Brain microvascular endothelial cell (primary cell): ENCODE data around the gene UBE2D3.
"Not testable (repeated sequence)": the region's sequence is repeated elsewhere in the genome, so short reads cannot be mapped to it uniquely, and the experiment has no call there.

Experiments
- DNase-seq: peaks from one replicate; pipeline ENCODE4 v3.0.0-alpha.2; 2020
- H3K27ac ChIP-seq: fragments of 250-450 bp; sonication (Bioruptor Pico); 2 replicates; pipeline ENCODE4 v1.5.1; 2020; ENCODE audit warnings: mild to moderate bottlenecking, moderate library complexity
- H3K27me3 ChIP-seq: fragments of 250-450 bp; sonication (Bioruptor Pico); replicated peaks from 2 replicates; pipeline ENCODE4 v1.5.1; 2020; ENCODE audit warnings: mild to moderate bottlenecking
- H3K36me3 ChIP-seq: fragments of 250-450 bp; sonication (Bioruptor Pico); replicated peaks from 2 replicates; pipeline ENCODE4 v1.5.1; 2020; ENCODE audit warnings: mild to moderate bottlenecking
- H3K4me3 ChIP-seq: 2 replicates; pipeline ENCODE4 v1.5.1; 2011; ENCODE audit warnings: low read depth, mild to moderate bottlenecking, control low read depth, low read length, moderate library complexity
- CTCF ChIP-seq: IDR thresholded peaks from 2 replicates; pipeline ENCODE4 v1.5.1; 2011; ENCODE audit warnings: low read depth, mild to moderate bottlenecking, moderate library complexity, low read length, control low read depth, inconsistent platforms; ENCODE audit errors: missing control alignments
- in situ Hi-C: cut with HindIII; loops from 2 replicates; pipeline ENCODE4 v1.10.0; 2017; ENCODE audit warnings: low sequenced_read_pairs, low pct_ligation_motif_present

Gene UBE2D3

DNA sequence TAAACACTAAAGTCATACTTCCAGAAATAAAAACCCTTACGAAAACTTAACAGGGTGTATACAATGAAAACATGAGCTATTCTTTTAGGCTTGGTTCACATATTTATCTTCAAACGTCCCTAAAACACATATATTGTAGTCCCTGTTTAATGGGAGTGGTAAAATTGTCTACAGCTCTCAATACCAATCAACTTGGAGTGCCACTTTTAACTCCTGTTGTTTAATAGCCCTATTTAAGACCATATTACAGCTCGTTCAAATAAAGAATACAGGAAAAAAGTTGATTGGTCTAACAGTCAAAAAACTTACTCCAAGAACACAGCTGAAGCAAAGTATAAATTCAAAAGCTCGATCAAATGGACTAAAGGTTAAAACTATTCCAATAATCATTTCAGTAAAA lies 3.9 kb downstream of the UBE2D3 start:
- H3K4me3 ChIP-seq = peak overlapping the region; percentile 69
- in situ Hi-C loops = loop anchor here (25.0 kb wide), 1 partner anchor 189 kb away; the partner anchor contains the start of gene SLC9B1
- H3K27ac ChIP-seq = no peak overlapping the region
- peaks cover 7% of the 10 kb centered on the region for H3K36me3 ChIP-seq
- no peaks in the 10 kb centered on the region for H3K27me3 ChIP-seq
- TF ChIP-seq CTCF = no peak
- DNase-seq = no peak

- DNase-seq = peak; percentile 67
- TF ChIP-seq CTCF = no peak
- no peak overlapping the region for H3K4me3 ChIP-seq
- H3K36me3 ChIP-seq = no peaks in the 10 kb centered on the region
- H3K27ac ChIP-seq = peak overlapping the region; percentile 72
- H3K27me3 ChIP-seq = no peaks in the 10 kb centered on the region
- in situ Hi-C loops = loop anchor here (25.0 kb wide), 1 partner anchor 193 kb away; the partner anchor contains the start of gene SLC9B1
These were observed 7.6 kb downstream of the UBE2D3 start for GRCh38 chr4:102819588-102820365.

GRCh38 chr4:102819100-102819499 lies 8.3 kb downstream of the UBE2D3 start:
- not testable (repeated sequence) for H3K27me3 ChIP-seq, H3K36me3 ChIP-seq, H3K4me3 ChIP-seq, DNase-seq
- H3K27ac ChIP-seq = peak overlapping the region; percentile 72
- in situ Hi-C loops = loop anchor here (25.0 kb wide), 1 partner anchor 193 kb away; the partner anchor contains the start of gene SLC9B1

GRCh38 chr4:102817613-102818268 lies 9.6 kb downstream of the UBE2D3 start:
- H3K27ac ChIP-seq = peak overlapping the region; percentile 16
- TF ChIP-seq CTCF = no peak
- no peak for DNase-seq
- no peaks in the 10 kb centered on the region for H3K36me3 ChIP-seq
- H3K4me3 ChIP-seq = no peak overlapping the region
- in situ Hi-C loops = loop anchor here (25.0 kb wide), 1 partner anchor 195 kb away; the partner anchor contains the start of gene SLC9B1
- H3K27me3 ChIP-seq = no peaks in the 10 kb centered on the region

GRCh38 chr4:102817021-102817605 lies 10.2 kb downstream of the UBE2D3 start:
- in situ Hi-C loops = loop anchor here (25.0 kb wide), 1 partner anchor 195 kb away; the partner anchor contains the start of gene SLC9B1
- Histone ChIP-seq H3K4me3 (no peak overlapping the region), H3K27ac (peak overlapping the region; percentile 76), H3K36me3 (no peaks in the 10 kb centered on the region), H3K27me3 (no peaks in the 10 kb centered on the region)
- no peak for DNase-seq
- TF ChIP-seq CTCF = no peak

DNA sequence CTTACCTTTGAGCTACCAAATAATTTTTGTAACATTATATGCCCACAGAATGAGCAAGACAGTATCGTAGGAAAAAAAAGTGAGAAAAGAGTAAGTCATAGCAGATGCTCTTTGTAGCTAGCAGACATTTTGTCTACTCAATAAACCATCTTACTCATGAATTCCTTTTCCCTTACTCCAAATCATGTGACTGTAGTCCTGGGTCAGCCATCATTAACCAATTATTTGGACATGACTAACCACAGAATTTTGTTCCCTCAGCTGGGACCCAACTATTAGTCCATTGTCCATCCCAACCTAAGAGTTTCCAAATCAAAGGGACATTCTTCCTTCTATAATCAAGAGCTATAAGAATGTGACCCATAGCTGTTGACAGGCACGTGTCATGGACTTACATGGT lies 11.4 kb downstream of the UBE2D3 start:
- in situ Hi-C loops = loop anchor here (25.0 kb wide), 1 partner anchor 196 kb away; the partner anchor contains the start of gene SLC9B1

More for the DNA sequence above, 11.4 kb downstream of the UBE2D3 start:
- H3K36me3 ChIP-seq = no peaks in the 10 kb centered on the region
- H3K27me3 ChIP-seq = no peaks in the 10 kb centered on the region
- H3K4me3 ChIP-seq = no peak overlapping the region
- peak; percentile 69 for DNase-seq
- peak overlapping the region; percentile 76 for H3K27ac ChIP-seq
- no peak for TF ChIP-seq CTCF
